Sciatic nerve (tissue), 2 donors: ENCODE measurements around the gene AFAP1. TPM values are rescaled to one million over a fixed set of nuclear protein-coding genes. Genes with fewer than 3 reads are reported as not detected.
A peak's percentile ranks its signal among the peaks of the same experiment; 100 is the strongest.

Source experiments
- ATAC-seq: fragments of 200-7000 bp; cut with Tn5 transposase; one replicate; pipeline ENCODE4 v1.9.1; 2020; ENCODE audit warnings: mild to moderate bottlenecking, moderate library complexity
- DNase-seq: peaks from one replicate; pipeline ENCODE4 v3.0.0-alpha.2; 2020; ENCODE audit warnings: low spot score
- intact Hi-C: fragments of 100-400 bp; cut with DNase I; formaldehyde crosslinking; loops from one replicate; pipeline ENCODE4 v1.14.2; 2022
- total RNA-seq: library from RNA; stranded (reverse); fragmentation: NEBNext Ultra II Directional; extraction: Animal tissue kit (Norgen Biotek cat#: 25700); gene quantifications from one replicate; pipeline ENCODE4 v1.2.1, GENCODE V29; 2021
- donor health status: DM: no; HTN: no; CAD: no.
- donor health status: DM: no; HTN: no; CAD: no.

AFAP1 gene
- total RNA-seq, 1 donor from 2014 or later, result 64.5 TPM

DNA sequence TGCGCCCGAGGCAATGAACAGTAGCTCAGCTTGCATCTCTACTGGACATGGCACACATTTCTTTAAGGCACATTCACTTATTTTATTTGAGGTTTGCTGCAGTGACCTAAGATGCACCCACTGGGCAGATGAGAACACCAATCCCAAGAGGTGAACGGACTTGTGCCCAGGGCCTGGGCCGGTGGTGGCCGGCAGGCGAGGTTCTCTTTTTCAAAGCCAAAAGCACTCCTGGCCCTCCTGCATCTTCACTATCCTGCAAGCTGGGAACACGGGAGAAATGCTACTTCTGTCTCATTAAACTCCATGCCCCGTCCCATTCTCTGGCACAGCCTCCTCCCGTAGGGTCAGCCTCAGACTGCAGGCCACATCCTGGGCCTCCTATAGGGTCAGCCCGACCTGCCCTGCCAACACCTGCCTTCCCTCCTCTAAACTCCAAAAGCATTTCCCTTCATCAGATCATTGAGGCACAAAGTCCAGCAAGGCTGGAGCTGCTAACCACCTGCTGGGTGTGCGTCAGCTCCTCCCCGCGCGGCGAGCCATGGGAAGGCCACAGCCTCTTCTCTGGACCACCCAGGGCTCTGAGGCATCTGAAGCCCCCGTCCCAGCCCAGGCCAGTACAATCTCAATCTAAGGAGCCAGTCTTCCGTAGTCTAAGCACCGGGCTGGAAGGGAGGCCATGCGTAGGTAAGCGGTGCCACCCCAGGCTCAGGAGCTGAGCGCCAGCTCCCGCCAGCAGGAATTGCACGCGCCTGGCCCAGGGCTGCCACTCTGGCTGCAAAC is 166.1 kb downstream of the AFAP1 start:
- ATAC-seq, result no peak

DNA sequence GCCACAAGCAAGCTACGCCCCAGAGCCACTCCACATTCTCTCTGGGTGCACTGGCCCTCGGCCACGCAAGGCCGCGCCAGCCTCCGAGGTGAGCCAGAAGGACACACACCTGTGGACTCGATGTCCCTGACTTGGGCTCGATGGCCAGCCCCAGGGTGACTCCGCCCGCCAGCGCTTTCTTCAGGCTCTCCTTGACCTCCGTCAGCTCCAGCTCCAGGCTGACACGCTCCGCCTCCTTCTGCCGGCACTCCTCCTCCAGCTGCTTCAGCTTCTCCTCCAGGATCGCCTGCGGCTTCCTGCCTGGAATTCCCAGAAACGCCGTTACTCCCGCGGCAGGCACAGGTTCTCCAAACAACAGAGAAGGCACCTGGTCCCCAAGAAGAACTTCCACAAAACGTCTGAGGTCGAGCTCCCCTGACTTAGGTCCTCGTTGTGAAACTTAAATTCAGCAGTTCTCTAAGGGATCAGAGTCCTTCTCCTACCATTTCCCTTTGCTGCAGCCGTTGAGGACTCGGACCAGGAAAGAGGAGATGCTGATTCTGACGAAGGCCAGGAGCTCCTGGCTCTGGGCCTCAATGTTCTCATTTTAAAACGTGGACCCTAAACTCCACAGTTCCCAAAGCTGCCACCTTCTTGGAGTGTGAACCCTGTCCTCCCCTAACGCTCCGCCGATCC is 166.8 kb downstream of the AFAP1 start:
- intact Hi-C loops, result no loop called here
- peak; percentile 83 for DNase-seq
- ATAC-seq, result peak; percentile 91

More for the DNA sequence above, 166.1 kb downstream of the AFAP1 start:
- intact Hi-C loops, result no loop called here
- no peak for DNase-seq

DNA sequence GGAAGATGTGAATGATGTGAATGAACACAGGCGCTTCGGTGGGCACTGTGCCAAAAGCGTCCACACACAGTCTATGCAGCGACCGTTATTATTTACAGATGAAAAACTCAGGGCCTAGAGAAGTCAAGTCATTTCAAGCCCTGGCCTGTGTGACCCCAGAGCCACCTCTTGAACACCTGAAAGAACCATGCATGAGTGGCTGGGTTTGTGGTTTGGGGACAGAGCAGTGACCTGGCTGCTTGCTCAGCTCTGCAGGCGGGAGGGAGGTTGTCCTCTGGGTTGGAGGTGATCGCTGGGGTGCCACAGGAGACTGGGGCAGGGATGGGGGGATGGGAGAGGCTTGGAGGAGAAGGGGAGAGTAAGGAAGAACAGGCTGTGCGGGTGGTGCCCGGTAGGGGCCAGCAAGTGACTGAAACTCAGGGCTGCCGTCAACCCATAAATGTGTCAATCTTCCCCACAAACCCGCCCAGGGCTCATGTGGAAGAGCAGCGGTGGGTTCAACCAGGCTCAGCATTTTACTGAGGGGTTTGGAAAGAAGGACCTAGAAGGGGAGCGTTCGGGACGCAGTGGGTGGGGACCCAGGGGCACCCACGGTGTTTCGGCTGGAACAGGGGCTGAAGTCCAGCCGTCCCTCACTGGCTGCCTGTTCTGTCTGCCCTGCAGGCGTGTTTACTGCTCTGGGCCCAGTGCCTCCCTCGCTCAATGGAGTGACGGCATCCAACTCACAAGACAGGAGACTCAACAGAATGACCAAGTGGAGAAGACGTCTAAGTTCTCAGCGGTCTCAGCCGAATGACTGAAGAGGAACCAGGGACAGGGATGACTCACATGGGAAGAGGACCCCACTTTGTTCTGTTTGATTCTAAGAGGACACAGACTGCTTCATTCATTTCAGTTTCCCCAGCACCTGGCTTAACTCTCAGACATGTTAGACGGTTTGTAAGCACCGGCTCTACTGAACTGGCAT is 167.8 kb downstream of the AFAP1 start:
- ATAC-seq, result no peak
- intact Hi-C loops, result no loop called here
- DNase-seq, result no peak

DNA sequence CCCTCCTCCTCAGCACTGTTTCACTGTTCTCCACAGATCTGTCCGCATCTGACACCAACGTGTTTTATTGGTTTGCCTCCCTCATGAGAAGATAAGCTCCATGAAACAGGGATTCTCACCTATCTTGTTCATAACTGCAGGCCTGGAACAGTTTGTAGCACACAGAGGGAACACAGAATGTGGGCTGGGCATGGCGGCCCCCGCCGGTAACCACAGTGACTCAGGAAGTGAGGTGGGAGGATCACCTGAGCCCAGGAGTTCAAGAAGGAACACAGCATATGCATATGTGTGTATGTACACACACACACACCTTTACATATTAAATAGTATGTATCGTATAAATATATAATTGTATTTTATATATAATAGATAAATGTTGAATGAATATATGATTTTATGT is 168.6 kb downstream of the AFAP1 start:
- intact Hi-C loops, result no loop called here
- no peak for ATAC-seq
- DNase-seq, result no peak

DNA sequence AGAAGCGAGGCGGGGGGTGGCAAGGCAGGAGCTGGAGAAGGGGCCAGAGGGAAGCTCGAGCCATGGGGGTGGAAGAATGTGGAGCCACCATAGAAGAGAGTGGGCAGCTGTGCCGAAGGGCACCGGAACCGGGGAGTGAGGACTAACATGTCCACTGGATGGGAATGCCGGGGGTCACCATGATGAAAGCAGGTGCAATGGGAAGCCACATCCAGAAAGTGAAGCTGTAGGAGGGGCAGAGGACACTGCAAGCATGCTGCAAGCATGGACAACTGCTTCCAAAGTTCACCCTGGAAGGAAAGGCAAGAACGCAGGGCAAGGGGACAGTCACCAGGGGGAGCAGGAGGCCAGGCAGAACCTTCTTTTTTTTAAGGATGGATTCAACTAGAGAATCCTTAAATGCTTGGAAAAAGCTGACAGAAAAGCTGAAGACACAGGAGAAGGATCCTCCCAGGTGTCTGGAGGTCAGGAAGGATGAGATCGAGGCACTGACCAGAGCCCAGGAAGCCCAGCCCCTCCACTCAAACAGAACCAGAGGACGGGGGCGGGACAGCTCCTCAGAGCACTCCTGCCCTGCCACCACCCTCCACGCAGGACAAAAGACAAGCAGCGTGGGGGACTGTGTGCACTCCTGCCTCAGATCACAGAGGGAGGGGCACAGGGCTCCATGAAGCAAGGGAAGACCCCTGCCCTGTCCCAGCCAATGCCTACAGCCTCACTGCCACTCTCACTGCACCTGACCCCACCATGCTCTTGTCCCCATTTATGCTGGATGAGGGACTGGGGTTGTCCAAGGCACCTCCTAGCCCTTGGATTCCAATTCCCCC is 169.2 kb downstream of the AFAP1 start:
- ATAC-seq, result no peak
- no peak for DNase-seq
- intact Hi-C loops, result no loop called here

DNA sequence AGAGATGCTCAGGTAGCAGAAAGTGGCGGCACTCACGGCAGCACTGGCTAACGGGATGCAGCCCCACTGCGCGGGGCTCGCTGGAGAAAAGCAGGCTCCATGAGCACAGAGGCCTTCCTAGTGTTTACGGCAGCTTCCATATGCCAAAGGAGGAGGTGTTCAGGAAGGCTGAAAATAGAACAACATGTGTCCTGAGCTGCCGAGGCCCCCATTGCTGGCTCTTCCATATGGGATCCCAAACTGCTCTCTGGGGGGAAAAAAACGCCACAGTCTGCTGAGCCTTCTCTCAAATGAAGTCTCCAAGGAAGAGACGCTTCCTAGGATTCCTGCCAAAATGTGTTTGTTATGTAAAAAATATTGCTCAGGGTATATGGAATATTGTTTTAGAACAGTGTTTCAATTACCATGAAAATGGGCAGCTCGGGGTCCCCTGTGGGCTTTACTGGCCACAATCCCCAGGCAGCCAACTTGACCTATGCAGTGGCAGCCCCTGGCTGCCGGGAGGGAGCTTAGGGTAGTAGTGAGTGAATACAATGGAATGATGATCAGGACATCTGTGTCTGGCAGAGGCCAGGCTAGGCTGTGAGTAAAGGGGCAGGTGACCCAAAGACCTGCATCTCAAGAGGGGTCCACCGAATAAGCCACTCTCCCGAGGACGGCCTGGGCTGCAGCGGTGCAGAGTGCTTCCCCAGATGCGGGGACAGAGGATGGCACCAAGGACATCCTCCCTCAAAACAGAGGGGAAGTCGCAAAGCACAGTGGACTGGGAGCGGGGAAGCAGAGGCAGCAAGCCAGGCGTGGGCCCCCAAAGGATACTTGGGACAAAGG is 170.1 kb downstream of the AFAP1 start:
- ATAC-seq (no peak), DNase-seq (no peak)
- intact Hi-C loops, result no loop called here

DNA sequence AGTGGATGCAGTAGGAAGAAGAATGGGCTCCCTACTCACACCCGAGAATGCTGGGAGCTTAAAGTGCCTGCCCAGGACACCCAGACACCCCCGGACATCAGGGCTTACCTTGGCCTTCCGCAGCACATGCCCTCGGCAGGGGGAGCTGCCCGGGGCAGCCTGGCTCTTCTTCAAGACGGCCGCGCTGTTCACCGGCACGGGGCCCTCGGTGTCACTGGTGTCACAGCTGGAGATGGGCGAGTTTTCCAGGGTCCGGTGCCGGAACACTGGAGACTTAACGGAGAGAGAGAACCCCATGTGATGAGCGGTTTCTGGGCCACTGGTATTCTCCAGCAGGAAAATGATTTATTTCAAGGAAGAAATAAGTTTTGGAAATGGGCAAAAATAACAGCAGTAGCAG is 170.9 kb downstream of the AFAP1 start:
- intact Hi-C loops, result no loop called here
- no peak for ATAC-seq
- no peak for DNase-seq

DNA sequence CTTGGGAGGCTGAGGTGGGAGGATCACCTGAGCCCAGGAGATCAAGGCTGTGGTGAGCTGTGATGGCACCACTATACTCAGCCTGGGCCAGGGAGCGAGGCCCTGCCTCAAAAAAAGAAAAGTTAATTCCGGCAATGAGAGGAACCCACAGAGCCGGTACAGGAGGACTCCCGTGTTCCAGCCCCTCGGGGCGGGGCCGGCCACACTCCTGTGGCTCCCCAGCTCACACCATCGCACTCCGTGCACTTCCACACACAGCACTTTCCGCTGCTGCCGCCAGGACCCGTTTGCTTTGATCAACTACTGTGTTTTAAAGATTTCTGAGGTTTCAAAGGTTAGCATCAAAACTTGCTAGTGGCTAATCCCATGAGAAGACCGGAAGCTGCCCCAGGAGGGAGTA is 171.7 kb downstream of the AFAP1 start:
- intact Hi-C loops, result no loop called here
- no peak for ATAC-seq
- no peak for DNase-seq

DNA sequence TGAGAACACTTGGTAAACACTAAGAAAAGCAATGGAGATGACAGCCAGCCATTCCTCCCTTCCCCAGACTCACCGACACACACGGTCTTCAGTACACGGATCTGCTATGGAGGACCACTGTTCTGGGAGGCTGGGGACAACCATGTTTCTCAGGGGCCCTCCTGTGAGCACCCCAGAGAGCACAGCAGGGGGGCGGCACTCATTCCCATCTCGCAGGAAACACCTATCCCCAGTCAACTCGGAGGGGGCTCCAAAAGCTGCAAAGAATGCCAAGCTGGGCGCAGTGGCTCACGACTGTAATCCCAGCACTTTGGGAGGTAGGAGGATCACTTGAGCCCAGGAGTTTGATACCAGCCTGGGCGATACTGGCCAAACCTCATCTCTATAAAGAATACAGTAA is 172.1 kb downstream of the AFAP1 start:
- ATAC-seq, result no peak
- DNase-seq, result no peak
- intact Hi-C loops, result no loop called here

DNA sequence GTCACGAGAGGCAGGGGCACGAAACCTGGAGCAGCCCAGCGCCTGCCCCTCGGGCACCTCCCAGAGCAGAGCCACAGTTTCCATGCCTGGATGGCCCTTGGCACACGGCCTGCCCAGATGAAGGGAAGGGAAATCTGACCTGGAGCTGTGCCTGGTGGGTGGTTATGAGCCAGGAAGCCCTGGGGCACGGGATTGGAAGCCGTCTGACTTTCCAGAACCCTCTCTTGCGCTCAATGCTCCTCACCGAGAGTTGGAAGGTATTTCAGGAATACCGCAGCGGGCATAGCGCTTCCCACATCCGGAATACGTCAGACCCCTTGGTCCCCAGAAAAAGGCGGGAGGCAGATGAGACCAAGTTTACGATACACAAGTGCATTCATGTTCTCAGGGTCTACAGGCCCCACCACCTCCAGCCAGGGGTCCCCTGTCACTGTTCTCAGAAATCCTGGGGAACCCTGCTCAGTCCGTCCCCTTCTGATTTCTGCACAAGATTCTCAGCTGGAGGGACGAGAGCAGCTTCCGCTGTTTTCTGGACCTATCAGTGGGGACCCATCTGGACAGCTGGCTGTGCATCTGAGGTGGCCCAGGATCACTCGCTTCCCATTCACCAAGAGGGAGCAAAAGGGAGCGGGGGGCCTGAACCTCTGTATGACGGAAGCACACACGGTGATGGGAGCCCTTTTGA is 172.9 kb downstream of the AFAP1 start:
- ATAC-seq (no peak), DNase-seq (no peak)
- intact Hi-C loops, result no loop called here

DNA sequence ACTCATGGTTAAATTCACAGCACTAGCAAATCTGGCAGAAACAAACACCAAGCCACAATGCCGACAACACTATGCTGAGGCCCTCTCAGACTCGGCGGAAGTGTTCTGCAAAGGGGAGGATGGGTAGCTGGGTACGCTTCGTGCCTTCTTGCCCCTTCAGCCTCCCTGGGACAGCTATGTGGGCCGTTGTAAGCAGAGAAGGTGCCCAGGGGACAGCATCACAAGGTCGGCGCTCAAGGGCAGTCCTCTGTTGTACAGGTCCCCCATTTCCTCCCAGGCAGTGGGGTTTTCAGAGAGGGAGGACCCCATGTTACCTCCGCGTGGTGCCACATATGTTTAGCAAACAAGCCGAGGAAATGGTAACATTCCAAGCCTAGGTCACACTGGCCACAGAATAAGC is 173.6 kb downstream of the AFAP1 start:
- no peak for ATAC-seq
- intact Hi-C loops, result no loop called here
- no peak for DNase-seq

DNA sequence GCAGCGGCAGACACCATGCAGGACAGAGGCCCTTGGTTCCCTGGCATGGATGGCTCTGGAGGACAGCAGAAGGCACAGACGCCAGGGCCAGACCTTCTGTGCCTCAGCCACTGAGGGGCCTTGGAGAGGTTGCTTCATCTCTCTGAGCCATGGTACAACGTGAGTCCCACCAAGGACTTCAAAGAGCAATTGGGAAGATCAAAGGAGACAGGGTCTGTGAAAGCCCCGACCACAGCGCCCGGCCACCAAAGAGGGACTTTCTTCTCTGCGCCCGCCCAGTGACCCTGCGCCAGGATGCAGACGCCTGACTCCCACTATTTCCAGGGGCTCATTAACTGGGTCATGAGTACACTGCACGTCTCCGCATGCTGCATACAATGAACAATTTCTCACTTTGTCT is 174.0 kb downstream of the AFAP1 start:
- no peak for ATAC-seq
- DNase-seq, result no peak
- intact Hi-C loops, result no loop called here

DNA sequence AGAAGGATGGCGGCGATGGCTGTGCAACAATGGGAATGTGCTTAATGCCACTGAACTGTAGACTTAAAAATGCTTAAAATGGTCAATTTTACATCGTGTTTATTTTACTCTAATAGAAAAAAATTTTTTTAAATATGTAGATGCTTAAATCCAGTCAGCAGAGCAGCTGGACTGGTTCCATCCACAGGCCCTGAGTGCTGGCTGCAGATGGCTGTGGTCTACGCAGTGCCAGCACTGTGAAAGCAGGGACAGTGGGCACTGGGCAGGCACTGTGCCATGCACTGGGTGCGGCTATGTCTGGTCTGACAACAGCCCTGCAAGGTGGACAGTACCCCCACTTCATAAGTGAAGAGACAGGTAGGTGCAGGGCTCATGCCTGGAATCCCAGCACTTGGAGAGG is 175.2 kb downstream of the AFAP1 start:
- intact Hi-C loops, result no loop called here
- no peak for DNase-seq
- no peak for ATAC-seq

DNA sequence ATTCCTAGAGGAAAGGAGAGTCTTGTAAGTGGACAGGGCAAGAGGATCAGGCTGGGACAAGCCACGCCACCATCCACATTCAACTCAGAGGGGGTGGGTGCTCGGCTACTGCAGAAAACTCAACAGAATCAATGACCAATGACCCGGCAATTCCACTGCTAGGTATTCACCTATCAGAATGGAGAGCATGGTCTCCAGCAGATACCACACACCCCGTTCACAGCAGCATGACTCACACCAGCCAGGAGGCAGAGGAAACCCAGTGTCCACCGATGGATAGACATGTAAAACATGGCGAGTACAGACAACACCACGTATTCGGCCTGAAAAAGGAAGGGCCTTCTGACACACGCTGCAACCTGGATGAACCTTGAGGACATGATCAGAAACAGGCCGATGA is 175.9 kb downstream of the AFAP1 start:
- DNase-seq (no peak), ATAC-seq (no peak)

DNA sequence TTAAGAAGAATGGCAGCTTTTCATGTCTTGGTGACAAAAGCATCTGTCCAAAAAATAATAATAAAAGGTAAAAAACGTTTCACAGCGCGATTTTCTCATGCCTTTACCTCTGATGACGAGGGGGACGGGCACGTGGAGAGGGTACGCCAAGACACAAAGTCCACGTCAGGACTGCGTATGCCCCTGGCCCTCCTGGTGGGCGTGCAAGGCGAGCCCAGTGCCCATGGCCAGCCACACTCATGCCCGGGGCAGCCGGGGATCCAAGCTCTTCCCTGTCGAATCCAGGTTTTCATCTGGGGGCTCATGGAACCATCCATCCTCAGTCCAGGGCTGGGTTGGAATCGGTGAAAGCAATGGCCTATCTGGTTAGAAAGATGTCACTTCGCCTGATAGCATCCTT is 176.6 kb downstream of the AFAP1 start:
- intact Hi-C loops, result no loop called here
- no peak for ATAC-seq
- DNase-seq, result no peak

More for the DNA sequence above, 175.9 kb downstream of the AFAP1 start:
- intact Hi-C loops, result no loop called here

DNA sequence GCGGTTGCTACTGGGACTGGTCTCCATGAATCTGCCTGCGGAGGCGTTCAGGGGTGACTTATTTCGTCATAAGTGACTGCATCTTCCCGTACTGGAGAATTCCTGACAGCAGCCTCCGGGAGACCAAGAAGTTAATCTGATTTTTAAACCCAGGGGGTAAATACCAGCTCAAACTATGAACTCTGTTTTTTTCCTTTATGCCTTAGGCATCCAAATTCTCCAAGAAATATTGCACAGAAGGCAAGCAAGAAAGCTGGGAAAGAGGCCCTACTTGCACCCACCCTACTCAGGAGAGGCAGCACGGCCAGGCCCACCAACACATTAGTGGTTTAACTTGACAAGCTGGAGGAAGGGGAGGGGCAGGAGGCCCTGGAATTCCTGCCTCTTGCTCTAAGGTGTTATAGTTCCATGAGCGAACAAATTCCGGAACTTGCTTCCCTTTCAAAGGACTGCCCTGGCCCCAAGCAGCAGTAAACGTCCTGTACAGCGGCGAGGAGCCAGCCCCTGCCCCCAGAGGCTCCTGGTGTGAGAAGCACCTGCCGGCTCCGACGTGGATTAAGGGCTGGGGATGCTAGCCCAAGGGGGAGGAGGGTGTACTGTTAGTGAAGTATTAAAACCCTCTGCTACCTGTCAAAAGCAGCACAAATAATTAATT is 177.2 kb downstream of the AFAP1 start:
- DNase-seq (no peak), ATAC-seq (no peak)
- intact Hi-C loops, result no loop called here

DNA sequence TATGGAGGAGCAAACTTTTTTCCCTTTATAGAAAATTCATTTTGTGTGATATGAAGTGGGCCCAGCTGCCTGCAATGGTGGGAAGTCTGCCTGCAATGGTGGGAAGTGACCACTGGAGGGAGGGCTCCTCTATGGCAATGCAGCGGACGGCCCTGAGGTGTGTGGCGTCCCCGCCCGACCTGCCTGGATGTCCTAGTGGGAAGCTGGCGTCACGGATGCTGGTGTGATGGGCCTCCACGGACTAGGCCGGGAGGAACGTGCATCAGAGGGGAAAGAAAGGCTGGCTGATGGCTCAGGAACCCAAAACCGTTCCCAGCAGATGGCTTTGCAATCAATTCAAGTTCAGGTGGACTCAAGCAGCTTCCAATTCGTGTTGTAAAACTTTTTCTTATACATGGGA is 177.9 kb downstream of the AFAP1 start:
- peak; percentile 91 for ATAC-seq
- intact Hi-C loops, result no loop called here
- DNase-seq, result peak; percentile 87
